PC-3 (cell line): ENCODE measurements around the gene ERCC2.

Source experiments
- EZH2 ChIP-seq: fragments of 300-600 bp; sonication (generic); IDR thresholded peaks from one replicate; pipeline ENCODE4 v1.6.1; 2017; ENCODE audit warnings: antibody characterized with exemption, mild to moderate bottlenecking, low read length; ENCODE audit not compliant: unreplicated experiment
- EZH2phosphoT487 ChIP-seq: fragments of 300-600 bp; sonication (generic); IDR thresholded peaks from 2 replicates; pipeline ENCODE4 v1.6.1; 2018; ENCODE audit warnings: mild to moderate bottlenecking, antibody characterized with exemption, low read length, borderline replicate concordance
- TF ChIP-seq, protein P1 (sequence below): fragments of 300-600 bp; sonication (generic); conservative IDR thresholded peaks from 2 replicates; pipeline ENCODE4 v1.5.1; 2017; ENCODE audit warnings: antibody characterized with exemption, low read depth, mild to moderate bottlenecking, low read length

- TF ChIP-seq, protein P1, sequence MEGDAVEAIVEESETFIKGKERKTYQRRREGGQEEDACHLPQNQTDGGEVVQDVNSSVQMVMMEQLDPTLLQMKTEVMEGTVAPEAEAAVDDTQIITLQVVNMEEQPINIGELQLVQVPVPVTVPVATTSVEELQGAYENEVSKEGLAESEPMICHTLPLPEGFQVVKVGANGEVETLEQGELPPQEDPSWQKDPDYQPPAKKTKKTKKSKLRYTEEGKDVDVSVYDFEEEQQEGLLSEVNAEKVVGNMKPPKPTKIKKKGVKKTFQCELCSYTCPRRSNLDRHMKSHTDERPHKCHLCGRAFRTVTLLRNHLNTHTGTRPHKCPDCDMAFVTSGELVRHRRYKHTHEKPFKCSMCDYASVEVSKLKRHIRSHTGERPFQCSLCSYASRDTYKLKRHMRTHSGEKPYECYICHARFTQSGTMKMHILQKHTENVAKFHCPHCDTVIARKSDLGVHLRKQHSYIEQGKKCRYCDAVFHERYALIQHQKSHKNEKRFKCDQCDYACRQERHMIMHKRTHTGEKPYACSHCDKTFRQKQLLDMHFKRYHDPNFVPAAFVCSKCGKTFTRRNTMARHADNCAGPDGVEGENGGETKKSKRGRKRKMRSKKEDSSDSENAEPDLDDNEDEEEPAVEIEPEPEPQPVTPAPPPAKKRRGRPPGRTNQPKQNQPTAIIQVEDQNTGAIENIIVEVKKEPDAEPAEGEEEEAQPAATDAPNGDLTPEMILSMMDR, result no peak
- TF ChIP-seq EZH2phosphoT487, result no peak
- no peak for TF ChIP-seq EZH2
Measured at GRCh38 chr19:45305421-45305820, 65.0 kb downstream of the ERCC2 start.
